H1 (cell line): ENCODE results near the gene FTSJ3. TPM values are rescaled to one million over a fixed set of nuclear protein-coding genes. Genes with fewer than 3 reads are reported as not detected.

ENCODE experiments used
- ATF2 ChIP-seq: IDR thresholded peaks from 2 replicates; pipeline ENCODE4 v1.6.1; 2012; ENCODE audit warnings: low read length, inconsistent platforms
- ATF3 ChIP-seq: IDR thresholded peaks from 2 replicates; pipeline ENCODE4 v1.6.1; 2011; ENCODE audit warnings: low read depth, mild to moderate bottlenecking, low read length; ENCODE audit not compliant: insufficient read depth
- BACH1 ChIP-seq: IDR thresholded peaks from 2 replicates; pipeline ENCODE4 v1.6.1; 2012; ENCODE audit warnings: low read length, improper control_type of control experiment
- BRCA1 ChIP-seq: IDR thresholded peaks from 2 replicates; pipeline ENCODE4 v1.6.1; 2012; ENCODE audit warnings: low read depth, low read length, improper control_type of control experiment
- CBX8 ChIP-seq: fragments of 300-800, 300-1000 bp; sonication (generic); IDR thresholded peaks from 2 replicates; pipeline ENCODE4 v1.7.1; 2016; ENCODE audit warnings: low read depth, low read length, borderline replicate concordance
- CREB1 ChIP-seq: IDR thresholded peaks from 2 replicates; pipeline ENCODE4 v1.6.1; 2012; ENCODE audit warnings: inconsistent platforms
- CTBP2 ChIP-seq: IDR thresholded peaks from 2 replicates; pipeline ENCODE4 v1.7.0; 2011; ENCODE audit warnings: borderline replicate concordance, mild to moderate bottlenecking, moderate library complexity, mixed read lengths, low read length; ENCODE audit not compliant: insufficient read depth, insufficient read length
- CTCF ChIP-seq, 3 experiments: IDR thresholded peaks; 1 replicate in 2 of 3; 2 replicates in 1 of 3; pipeline versions ENCODE4 v1.5.1 to v1.6.1; 2011; ENCODE audit warnings: low read length in 3 of 3, mild to moderate bottlenecking in 3 of 3, inconsistent platforms in 2 of 3, low read depth in 1 of 3, moderate library complexity in 1 of 3; ENCODE audit not compliant: insufficient read depth in 1 of 3; ENCODE audit errors: control extremely low read depth in 1 of 3
- EZH2 ChIP-seq: fragments of 200-600 bp; sonication (generic); IDR thresholded peaks from 2 replicates; pipeline ENCODE4 v1.7.1; 2012; ENCODE audit warnings: low read depth, mild to moderate bottlenecking, moderate library complexity, low read length, inconsistent platforms; ENCODE audit not compliant: severe bottlenecking
- FOSL1 ChIP-seq: IDR thresholded peaks from 2 replicates; pipeline ENCODE4 v1.6.1; 2011; ENCODE audit warnings: mild to moderate bottlenecking, low read depth, low read length, moderate library complexity; ENCODE audit not compliant: insufficient read depth
- GABPA ChIP-seq: IDR thresholded peaks from 2 replicates; pipeline ENCODE4 v1.6.1; 2011; ENCODE audit warnings: mild to moderate bottlenecking, low read length, moderate library complexity, borderline replicate concordance; ENCODE audit not compliant: insufficient read depth
- MAFK ChIP-seq: IDR thresholded peaks from 2 replicates; pipeline ENCODE4 v1.6.1; 2012; ENCODE audit warnings: low read depth, mild to moderate bottlenecking, improper control_type of control experiment, low read length
- NRF1 ChIP-seq: IDR thresholded peaks from 2 replicates; pipeline ENCODE4 v1.6.1; 2011; ENCODE audit warnings: mild to moderate bottlenecking, low read depth, low read length, improper control_type of control experiment
- PHF8 ChIP-seq: fragments of 200-600 bp; sonication (generic); conservative IDR thresholded peaks from 2 replicates; pipeline ENCODE4 v1.7.1; 2012; ENCODE audit warnings: low read depth, mild to moderate bottlenecking, inconsistent platforms, low read length, moderate library complexity
- RNF2 ChIP-seq: fragments of 200-900, 300-1000 bp; sonication (generic); IDR thresholded peaks from 2 replicates; pipeline ENCODE4 v1.7.1; 2016; ENCODE audit warnings: borderline replicate concordance, low read depth, mild to moderate bottlenecking, antibody characterized with exemption, low read length; ENCODE audit not compliant: poor library complexity, severe bottlenecking; ENCODE audit errors: missing control alignments
- TCF12 ChIP-seq: IDR thresholded peaks from 2 replicates; pipeline ENCODE4 v1.6.1; 2011; ENCODE audit warnings: low read depth, mild to moderate bottlenecking, low read length
- polyA plus RNA-seq, 7 experiments: library from polyadenylated mRNA; depleted of rRNA in 3 of 7; stranded (reverse) in 5 of 7; unstranded in 2 of 7; fragments of >200 nt in 5 of 7; fragments of 200-250 nt in 2 of 7; gene quantifications; 1 replicate in 5 of 7; 2 replicates in 1 of 7; 4 replicates in 1 of 7; pipeline versions ENCODE4 v1.2.1 to v1.2.3, GENCODE V29; 2011 to 2013; ENCODE audit warnings: missing spikeins in 2 of 7, mixed read lengths in 2 of 7
- total RNA-seq: library from RNA; stranded (reverse); fragmentation: NEBNext Ultra II Directional; extraction: Animal tissue kit (Norgen Biotek cat#: 25700); gene quantifications from 2 replicates; pipeline ENCODE4 v1.2.1, GENCODE V29; 2021
- TF ChIP-seq, protein P1 (sequence below): IDR thresholded peaks from 2 replicates; pipeline ENCODE4 v1.6.1; 2012; ENCODE audit warnings: inconsistent platforms

Gene FTSJ3
- total and polyA plus RNA-seq, 2 of the 8 experiments (the other 6 are each of a cell fraction or from before 2014, with no cell fraction given), result 42.7 to 77.2 TPM

- TF ChIP-seq, protein P1, sequence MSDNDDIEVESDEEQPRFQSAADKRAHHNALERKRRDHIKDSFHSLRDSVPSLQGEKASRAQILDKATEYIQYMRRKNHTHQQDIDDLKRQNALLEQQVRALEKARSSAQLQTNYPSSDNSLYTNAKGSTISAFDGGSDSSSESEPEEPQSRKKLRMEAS, result peak; percentile 63; the same call in 1 of the 2 replicates
- no peak for TF ChIP-seq RNF2
- no peak for TF ChIP-seq CBX8
- TF ChIP-seq BACH1, result peak; percentile 53
- peak; percentile 15; the same call in 1 of the 2 replicates for TF ChIP-seq NRF1
- TF ChIP-seq ATF2, result peak; percentile 97
- peak; percentile 40 for TF ChIP-seq PHF8
- peak; percentile 63 for TF ChIP-seq CTBP2
- TF ChIP-seq FOSL1, result no peak
- no peak for TF ChIP-seq EZH2
- TF ChIP-seq MAFK, result no peak; the same call in 1 of the 2 replicates
- TF ChIP-seq CREB1, result peak; percentile 74
- TF ChIP-seq TCF12, result peak; percentile 79
- no peak for TF ChIP-seq CTCF (IDR thresholded peaks at IDR 0.05; ENCODE audit: control extremely low read depth in 1 of 3, insufficient read depth in 1 of 3, low read depth in 1 of 3, low read length in 3 of 3)
- peak; percentile 85 for TF ChIP-seq GABPA
- TF ChIP-seq ATF3, result no peak
- TF ChIP-seq BRCA1, result peak; percentile 77; the same call in 1 of the 2 replicates
These were observed 15.3 kb upstream of the FTSJ3 start, which contains the start of gene SMARCD2 (continued) for GRCh38 chr17:63842540-63843386.
